HepG2 (cell line): Measurements from ENCODE around the gene STMN3. TPM values are rescaled to one million over a fixed set of nuclear protein-coding genes. Genes with fewer than 3 reads are reported as not detected.

ENCODE experiments used
- ARNT2 ChIP-seq: sonication (generic); formaldehyde crosslinking; IDR thresholded peaks from 2 replicates; pipeline ENCODE4 v1.8.0; 2022; ENCODE audit warnings: mild to moderate bottlenecking, low read depth, missing genetic modification reagents, moderate library complexity
- DNMT1 ChIP-seq: sonication (generic); formaldehyde crosslinking; IDR thresholded peaks from 2 replicates; pipeline ENCODE4 v1.5.1; 2020; ENCODE audit warnings: mild to moderate bottlenecking, missing genetic modification reagents
- DNMT3B ChIP-seq: conservative IDR thresholded peaks from 2 replicates; pipeline ENCODE4 v1.6.1; 2016; ENCODE audit warnings: missing biosample characterization, control low read depth
- HMGA1 ChIP-seq: sonication (generic); formaldehyde crosslinking; conservative IDR thresholded peaks from 2 replicates; pipeline ENCODE4 v1.4.0; 2020; ENCODE audit warnings: missing genetic modification reagents
- HOXA9 ChIP-seq: sonication (generic); formaldehyde crosslinking; IDR thresholded peaks from 2 replicates; pipeline ENCODE4 v1.8.1; 2022; ENCODE audit warnings: missing genetic modification reagents, mild to moderate bottlenecking, moderate library complexity, borderline replicate concordance
- KLF12 ChIP-seq: sonication (generic); formaldehyde crosslinking; IDR thresholded peaks from 2 replicates; pipeline ENCODE4 v1.4.0; 2020; ENCODE audit warnings: missing genetic modification reagents, borderline replicate concordance
- PHF8 ChIP-seq: sonication (generic); formaldehyde crosslinking; IDR thresholded peaks from 2 replicates; pipeline ENCODE4 v1.5.0; 2020; ENCODE audit warnings: missing genetic modification reagents
- SETDB1 ChIP-seq: sonication (generic); formaldehyde crosslinking; IDR thresholded peaks from 2 replicates; pipeline ENCODE4 v1.5.1; 2020; ENCODE audit warnings: missing genetic modification reagents, mild to moderate bottlenecking, borderline replicate concordance
- ZBTB46 ChIP-seq: sonication (generic); formaldehyde crosslinking; IDR thresholded peaks from 2 replicates; pipeline ENCODE4 v1.4.0; 2020; ENCODE audit warnings: mild to moderate bottlenecking, missing genetic modification reagents, borderline replicate concordance
- ZGPAT ChIP-seq: IDR thresholded peaks from 2 replicates; pipeline ENCODE4 v1.6.1; 2016; ENCODE audit warnings: mild to moderate bottlenecking
- ZNF101 ChIP-seq: sonication (generic); formaldehyde crosslinking; IDR thresholded peaks from 2 replicates; pipeline ENCODE4 v1.4.0; 2020; ENCODE audit warnings: mild to moderate bottlenecking, low read depth, missing genetic modification reagents, borderline replicate concordance
- ZNF224 ChIP-seq: sonication (generic); formaldehyde crosslinking; IDR thresholded peaks from 2 replicates; pipeline ENCODE4 v1.5.0; 2020; ENCODE audit warnings: mild to moderate bottlenecking, missing genetic modification reagents
- ZNF256 ChIP-seq: sonication (generic); formaldehyde crosslinking; conservative IDR thresholded peaks from 2 replicates; pipeline ENCODE4 v1.4.0; 2020; ENCODE audit warnings: missing genetic modification reagents
- ZNF275 ChIP-seq: sonication (generic); formaldehyde crosslinking; IDR thresholded peaks from 2 replicates; pipeline ENCODE4 v1.8.0; 2022; ENCODE audit warnings: missing genetic modification reagents, mild to moderate bottlenecking, inconsistent platforms, borderline replicate concordance
- ZNF577 ChIP-seq: sonication (generic); formaldehyde crosslinking; IDR thresholded peaks from 2 replicates; pipeline ENCODE4 v1.4.0; 2020; ENCODE audit warnings: mild to moderate bottlenecking, low read depth, missing genetic modification reagents, borderline replicate concordance
- ZNF777 ChIP-seq: sonication (generic); formaldehyde crosslinking; IDR thresholded peaks from 2 replicates; pipeline ENCODE4 v1.4.0; 2020; ENCODE audit warnings: missing genetic modification reagents
- polyA plus RNA-seq, 8 experiments: library from polyadenylated mRNA; depleted of rRNA in 3 of 8; stranded (reverse) in 7 of 8; unstranded in 1 of 8; fragments of >200 nt; fragmentation: Illumina TruSeq in 4 of 8; extraction: Trizol in 4 of 8; gene quantifications; 2 replicates each; pipeline versions ENCODE4 v1.2.1 to v1.2.3, GENCODE V29; 2011 to 2016; ENCODE audit warnings: low read depth in 4 of 8, missing spikeins in 1 of 8, mixed read lengths in 1 of 8; ENCODE audit not compliant: insufficient read depth in 1 of 8
- total RNA-seq, 5 experiments: library from RNA; depleted of rRNA; stranded (reverse); fragments of >200 nt; fragmentation: Illumina TruSeq; extraction: Trizol; gene quantifications; 2 replicates each; pipeline ENCODE4 v1.2.3, GENCODE V29; 2016; ENCODE audit warnings: low read depth in 1 of 5
- TF ChIP-seq, protein P1 (sequence below): sonication (generic); formaldehyde crosslinking; IDR thresholded peaks from 2 replicates; pipeline ENCODE4 v1.8.1; 2023; ENCODE audit warnings: mild to moderate bottlenecking, inconsistent platforms, moderate library complexity, missing genetic modification reagents, borderline replicate concordance
- TF ChIP-seq, protein P2 (sequence below): sonication (generic); formaldehyde crosslinking; IDR thresholded peaks from 2 replicates; pipeline ENCODE4 v1.9.0; 2022; ENCODE audit warnings: missing genetic modification reagents, mild to moderate bottlenecking, borderline replicate concordance
- TF ChIP-seq, protein P3 (sequence below): sonication (generic); formaldehyde crosslinking; IDR thresholded peaks from 2 replicates; pipeline ENCODE4 v1.8.1; 2023; ENCODE audit warnings: missing genetic modification reagents, inconsistent platforms, borderline replicate concordance

The STMN3 gene
- total and polyA plus RNA-seq, 2 of the 13 experiments (the other 11 are each of a cell fraction or from before 2014, with no cell fraction given) = 21.0 to 48.3 TPM

- TF ChIP-seq, protein P1, sequence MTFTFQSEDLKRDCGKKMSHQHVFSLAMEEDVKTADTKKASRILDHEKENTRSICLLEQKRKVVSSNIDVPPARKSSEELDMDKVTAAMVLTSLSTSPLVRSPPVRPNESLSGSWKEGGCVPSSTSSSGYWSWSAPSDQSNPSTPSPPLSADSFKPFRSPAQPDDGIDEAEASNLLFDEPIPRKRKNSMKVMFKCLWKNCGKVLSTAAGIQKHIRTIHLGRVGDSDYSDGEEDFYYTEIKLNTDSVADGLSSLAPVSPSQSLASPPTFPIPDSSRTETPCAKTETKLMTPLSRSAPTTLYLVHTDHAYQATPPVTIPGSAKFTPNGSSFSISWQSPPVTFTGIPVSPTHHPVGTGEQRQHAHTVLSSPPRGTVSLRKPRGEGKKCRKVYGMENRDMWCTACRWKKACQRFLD (CRISPR knock-in tag) = peak; percentile 80
- TF ChIP-seq DNMT1 (peak; percentile 98), ARNT2 (CRISPR knock-in tag) (peak; percentile 82), KLF12 (CRISPR knock-in tag) (peak; percentile 97; the same call in 1 of the 2 replicates), ZNF256 (CRISPR knock-in tag) (peak; percentile 98), ZGPAT (CRISPR knock-in tag) (peak; percentile 99), ZNF275 (CRISPR knock-in tag) (peak; percentile 98), ZNF224 (CRISPR knock-in tag) (no peak; the same call in 1 of the 2 replicates), DNMT3B (CRISPR knock-in tag) (no peak; the same call in 1 of the 2 replicates), HOXA9 (CRISPR knock-in tag) (no peak), ZBTB46 (peak; percentile 86; the same call in 1 of the 2 replicates), ZNF577 (CRISPR knock-in tag) (no peak), SETDB1 (no peak; the same call in 1 of the 2 replicates), ZNF101 (0 out of 2 replicates have a peak, but pooled peaks have one; percentile 48), PHF8 (CRISPR knock-in tag) (peak; percentile 96), ZNF777 (CRISPR knock-in tag) (peak; percentile 89), HMGA1 (CRISPR knock-in tag) (no peak)
- TF ChIP-seq, protein P2, sequence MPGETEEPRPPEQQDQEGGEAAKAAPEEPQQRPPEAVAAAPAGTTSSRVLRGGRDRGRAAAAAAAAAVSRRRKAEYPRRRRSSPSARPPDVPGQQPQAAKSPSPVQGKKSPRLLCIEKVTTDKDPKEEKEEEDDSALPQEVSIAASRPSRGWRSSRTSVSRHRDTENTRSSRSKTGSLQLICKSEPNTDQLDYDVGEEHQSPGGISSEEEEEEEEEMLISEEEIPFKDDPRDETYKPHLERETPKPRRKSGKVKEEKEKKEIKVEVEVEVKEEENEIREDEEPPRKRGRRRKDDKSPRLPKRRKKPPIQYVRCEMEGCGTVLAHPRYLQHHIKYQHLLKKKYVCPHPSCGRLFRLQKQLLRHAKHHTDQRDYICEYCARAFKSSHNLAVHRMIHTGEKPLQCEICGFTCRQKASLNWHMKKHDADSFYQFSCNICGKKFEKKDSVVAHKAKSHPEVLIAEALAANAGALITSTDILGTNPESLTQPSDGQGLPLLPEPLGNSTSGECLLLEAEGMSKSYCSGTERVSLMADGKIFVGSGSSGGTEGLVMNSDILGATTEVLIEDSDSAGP (CRISPR knock-in tag) = peak; percentile 98
- TF ChIP-seq, protein P3, sequence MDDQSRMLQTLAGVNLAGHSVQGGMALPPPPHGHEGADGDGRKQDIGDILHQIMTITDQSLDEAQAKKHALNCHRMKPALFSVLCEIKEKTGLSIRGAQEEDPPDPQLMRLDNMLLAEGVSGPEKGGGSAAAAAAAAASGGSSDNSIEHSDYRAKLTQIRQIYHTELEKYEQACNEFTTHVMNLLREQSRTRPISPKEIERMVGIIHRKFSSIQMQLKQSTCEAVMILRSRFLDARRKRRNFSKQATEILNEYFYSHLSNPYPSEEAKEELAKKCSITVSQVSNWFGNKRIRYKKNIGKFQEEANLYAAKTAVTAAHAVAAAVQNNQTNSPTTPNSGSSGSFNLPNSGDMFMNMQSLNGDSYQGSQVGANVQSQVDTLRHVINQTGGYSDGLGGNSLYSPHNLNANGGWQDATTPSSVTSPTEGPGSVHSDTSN = peak; percentile 88; the same call in 1 of the 2 replicates
Measured at GRCh38 chr20:63657937-63658748, 4.9 kb upstream of the STMN3 start, which contains the start of gene RTEL1 (continued).
